Stimulated activated effector memory CD8-positive, alpha-beta T cell treated with anti-CD3 and anti-CD28 coated beads, Interleukin-12 subunit alpha, Interleukin-12 subunit beta, amount 100 ng/mL, for 72 hours (primary cell): ENCODE results near the gene ADGRF4.

Experiments
- ATAC-seq: fragments of 150-1000 bp; cut with Tn5 transposase; 2 replicates; pipeline ENCODE4 v1.10.0; 2021
- DNase-seq, 2 donors: peaks; one replicate each; pipeline ENCODE4 v3.0.0; 2021 to 2022; ENCODE audit warnings: low spot score in 2 of 2
- H3K27ac Mint-ChIP-seq: one replicate; pipeline ENCODE4 v1.8.0; 2022; ENCODE audit warnings: mild to moderate bottlenecking, mixed read lengths
- H3K36me3 Mint-ChIP-seq: one replicate; pipeline ENCODE4 v1.8.0; 2022; ENCODE audit warnings: mild to moderate bottlenecking, mixed read lengths
- H3K4me1 Mint-ChIP-seq: one replicate; pipeline ENCODE4 v1.8.0; 2022; ENCODE audit warnings: mixed read lengths
- H3K4me3 Mint-ChIP-seq: one replicate; pipeline ENCODE4 v1.8.0; 2022; ENCODE audit warnings: mild to moderate bottlenecking, mixed read lengths
- H3K9me3 Mint-ChIP-seq: one replicate; pipeline ENCODE4 v1.8.0; 2022; ENCODE audit warnings: mixed read lengths

ADGRF4 gene

DNA sequence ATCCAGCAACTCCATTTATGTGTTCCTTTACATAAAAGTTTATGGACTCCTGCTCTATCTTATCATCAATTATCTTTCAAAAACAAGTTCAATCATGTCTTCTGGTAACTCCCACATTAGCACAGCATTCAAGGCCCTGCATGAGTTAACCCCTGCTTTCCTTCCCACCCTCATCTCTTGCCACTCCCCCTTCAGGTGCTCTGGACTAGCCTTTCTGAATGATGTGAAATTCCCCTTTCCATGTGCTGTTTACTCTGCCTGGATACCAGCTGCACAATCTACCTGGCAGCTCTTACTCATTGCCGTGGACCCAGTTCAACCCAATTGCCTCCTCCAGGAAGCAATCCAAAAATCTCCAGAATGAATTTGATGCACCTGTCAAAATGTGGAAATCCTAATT, 11.9 kb downstream of the ADGRF4 start:
- no peak overlapping the region for H3K4me3 Mint-ChIP-seq
- DNase-seq (no peak), ATAC-seq (no peak)
- H3K4me1 Mint-ChIP-seq = no peaks in the 10 kb centered on the region
- no peaks in the 10 kb centered on the region for H3K9me3 Mint-ChIP-seq
- H3K27ac Mint-ChIP-seq = no peak overlapping the region
- H3K36me3 Mint-ChIP-seq = no peaks in the 10 kb centered on the region

DNA sequence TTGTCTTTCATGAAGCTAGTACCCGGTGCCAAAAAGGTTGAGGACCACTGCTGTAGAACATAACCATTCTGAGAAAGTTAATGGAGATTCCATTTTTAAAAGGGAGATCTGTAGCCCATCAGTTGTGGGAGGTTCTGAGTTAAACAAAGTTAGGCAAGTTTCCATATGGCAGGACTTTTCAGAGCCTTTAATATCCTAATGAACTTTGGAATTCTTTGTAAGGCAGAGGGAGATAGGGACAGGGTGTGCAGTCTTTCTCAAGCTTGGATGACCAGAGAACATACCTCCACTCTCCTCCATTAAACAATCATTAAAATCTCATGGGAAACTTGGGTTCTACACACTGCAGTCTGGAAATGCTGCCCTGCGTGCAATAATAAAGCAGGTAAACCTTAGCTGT, 14.8 kb downstream of the ADGRF4 start:
- DNase-seq = no peak
- no peaks in the 10 kb centered on the region for H3K4me1 Mint-ChIP-seq
- no peak for ATAC-seq
- no peak overlapping the region for H3K4me3 Mint-ChIP-seq
- no peaks in the 10 kb centered on the region for H3K9me3 Mint-ChIP-seq
- no peaks in the 10 kb centered on the region for H3K36me3 Mint-ChIP-seq
- H3K27ac Mint-ChIP-seq = no peak overlapping the region

DNA sequence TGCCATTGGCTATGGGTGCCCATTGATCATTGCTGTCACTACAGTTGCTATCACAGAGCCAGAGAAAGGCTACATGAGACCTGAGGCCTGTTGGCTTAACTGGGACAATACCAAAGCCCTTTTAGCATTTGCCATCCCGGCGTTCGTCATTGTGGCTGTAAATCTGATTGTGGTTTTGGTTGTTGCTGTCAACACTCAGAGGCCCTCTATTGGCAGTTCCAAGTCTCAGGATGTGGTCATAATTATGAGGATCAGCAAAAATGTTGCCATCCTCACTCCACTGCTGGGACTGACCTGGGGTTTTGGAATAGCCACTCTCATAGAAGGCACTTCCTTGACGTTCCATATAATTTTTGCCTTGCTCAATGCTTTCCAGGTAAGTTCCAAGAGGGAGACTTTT, 16.4 kb downstream of the ADGRF4 start:
- H3K9me3 Mint-ChIP-seq = peaks cover 2% of the 10 kb centered on the region
- no peaks in the 10 kb centered on the region for H3K36me3 Mint-ChIP-seq
- ATAC-seq (peak; percentile 44), DNase-seq (no peak)
- no peaks in the 10 kb centered on the region for H3K4me1 Mint-ChIP-seq
- H3K27ac Mint-ChIP-seq = no peak overlapping the region
- H3K4me3 Mint-ChIP-seq = no peak overlapping the region

DNA sequence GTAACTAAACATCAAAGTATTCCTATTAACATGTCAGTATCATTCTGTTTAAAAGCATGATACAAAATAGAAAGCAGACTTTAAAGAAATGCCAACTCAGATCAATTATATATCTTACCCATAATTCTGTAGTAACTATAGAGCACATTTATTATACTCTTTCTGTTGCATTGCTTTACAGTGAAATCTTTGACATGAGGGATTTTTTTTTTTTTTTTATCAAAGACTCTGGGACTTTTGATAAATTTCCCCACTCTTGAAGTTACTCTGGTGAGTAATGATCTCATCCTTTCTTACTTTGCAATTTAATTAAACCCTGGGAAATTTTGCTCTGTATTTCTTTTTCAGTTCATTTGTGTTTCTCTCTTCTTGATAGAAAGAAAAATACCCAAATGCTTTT, 17.4 kb downstream of the ADGRF4 start:
- H3K4me3 Mint-ChIP-seq = no peak overlapping the region
- DNase-seq (no peak), ATAC-seq (no peak)
- peaks cover 2% of the 10 kb centered on the region for H3K9me3 Mint-ChIP-seq
- H3K4me1 Mint-ChIP-seq = no peaks in the 10 kb centered on the region
- no peak overlapping the region for H3K27ac Mint-ChIP-seq
- no peaks in the 10 kb centered on the region for H3K36me3 Mint-ChIP-seq

DNA sequence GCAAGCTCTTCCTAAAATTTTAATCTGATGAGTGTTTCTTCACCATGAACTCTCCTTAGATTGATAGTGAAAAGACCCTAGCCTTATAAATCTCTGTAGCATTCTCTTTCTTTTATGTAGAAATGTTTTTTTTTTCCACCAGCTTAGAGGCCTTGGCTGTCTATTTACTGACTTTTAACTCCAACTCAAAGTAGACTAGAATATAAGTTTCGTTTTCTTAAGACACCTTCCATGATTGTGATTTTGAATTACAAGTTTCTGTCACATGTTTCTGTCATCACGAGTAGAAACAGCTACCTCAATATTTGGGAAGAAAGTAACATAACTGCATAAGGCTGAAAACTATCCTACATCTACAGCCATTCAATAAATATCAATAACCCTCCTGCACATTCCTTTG, 17.8 kb downstream of the ADGRF4 start:
- H3K9me3 Mint-ChIP-seq = peaks cover 2% of the 10 kb centered on the region
- ATAC-seq (no peak), DNase-seq (no peak)
- H3K4me3 Mint-ChIP-seq = no peak overlapping the region
- H3K27ac Mint-ChIP-seq = no peak overlapping the region
- H3K4me1 Mint-ChIP-seq = no peaks in the 10 kb centered on the region
- H3K36me3 Mint-ChIP-seq = no peaks in the 10 kb centered on the region

DNA sequence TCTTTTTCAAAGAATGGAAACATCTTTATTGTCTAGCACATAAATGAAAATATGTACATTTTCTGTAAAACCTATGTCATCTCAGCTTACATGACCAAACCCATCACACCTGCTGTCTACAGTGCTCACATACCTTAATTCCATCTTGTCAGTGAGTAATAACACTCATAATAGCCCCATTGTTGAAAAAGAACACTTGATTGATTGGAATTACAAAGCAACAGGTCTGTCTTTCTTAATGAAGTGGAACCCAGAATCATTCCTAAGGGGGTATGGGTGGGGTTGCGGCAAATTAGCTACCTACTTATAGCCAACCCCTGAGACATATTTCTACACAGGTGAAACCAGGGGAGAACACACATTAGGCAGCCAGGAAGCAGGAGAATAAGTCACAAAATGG, 20.2 kb downstream of the ADGRF4 start:
- ATAC-seq (no peak), DNase-seq (no peak)
- no peak overlapping the region for H3K27ac Mint-ChIP-seq
- H3K9me3 Mint-ChIP-seq = peaks cover 2% of the 10 kb centered on the region
- no peaks in the 10 kb centered on the region for H3K36me3 Mint-ChIP-seq
- no peaks in the 10 kb centered on the region for H3K4me1 Mint-ChIP-seq
- H3K4me3 Mint-ChIP-seq = no peak overlapping the region

DNA sequence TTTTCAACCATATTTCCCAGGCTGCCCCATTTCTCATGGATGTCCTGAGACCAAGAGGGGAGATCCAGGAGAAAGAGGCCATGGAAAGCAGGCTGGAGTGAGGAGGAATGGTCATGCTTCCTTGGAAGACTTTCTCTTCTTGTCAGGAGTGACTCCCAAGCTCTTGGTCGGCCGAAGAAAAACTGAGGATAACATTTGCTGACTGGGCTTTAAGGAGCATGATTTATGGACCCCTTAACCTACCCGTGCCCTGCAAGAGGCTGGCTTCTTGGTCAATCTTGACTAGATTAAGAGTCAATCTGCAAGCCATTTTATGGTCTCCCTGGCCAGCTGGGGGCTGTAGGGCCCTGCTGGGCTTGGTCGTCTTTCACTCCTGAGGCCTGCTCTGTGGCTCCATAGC, 22.8 kb downstream of the ADGRF4 start:
- no peak for DNase-seq

DNA sequence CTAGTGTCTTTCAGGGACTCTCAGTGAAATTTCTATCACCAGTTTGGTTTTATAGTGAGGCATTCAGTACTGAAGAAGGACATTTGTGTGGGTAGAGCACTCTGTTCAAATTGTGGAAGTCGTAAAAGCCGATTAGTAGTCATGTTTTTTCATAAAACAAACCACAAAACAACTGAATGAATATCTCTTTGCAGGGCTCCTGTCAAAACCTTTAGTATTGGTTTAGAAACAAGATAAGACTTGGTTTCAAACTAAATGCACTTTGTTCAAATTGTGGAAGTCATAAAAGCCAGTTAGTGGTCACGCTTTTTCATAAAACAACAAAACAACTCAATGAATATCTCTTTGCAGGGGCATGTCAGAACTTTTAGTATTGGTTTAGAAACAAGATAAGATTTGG, 23.8 kb downstream of the ADGRF4 start:
- no peak overlapping the region for H3K4me3 Mint-ChIP-seq
- DNase-seq (no peak), ATAC-seq (peak; percentile 19)
- H3K4me1 Mint-ChIP-seq = no peaks in the 10 kb centered on the region
- peaks cover 2% of the 10 kb centered on the region for H3K9me3 Mint-ChIP-seq
- no peak overlapping the region for H3K27ac Mint-ChIP-seq
- H3K36me3 Mint-ChIP-seq = no peaks in the 10 kb centered on the region

More for the DNA sequence above, 22.8 kb downstream of the ADGRF4 start:
- Mint-ChIP-seq H3K4me1 (no peaks in the 10 kb centered on the region), H3K36me3 (no peaks in the 10 kb centered on the region), H3K9me3 (peaks cover 2% of the 10 kb centered on the region), H3K27ac (no peak overlapping the region), H3K4me3 (no peak overlapping the region)
- no peak for ATAC-seq

DNA sequence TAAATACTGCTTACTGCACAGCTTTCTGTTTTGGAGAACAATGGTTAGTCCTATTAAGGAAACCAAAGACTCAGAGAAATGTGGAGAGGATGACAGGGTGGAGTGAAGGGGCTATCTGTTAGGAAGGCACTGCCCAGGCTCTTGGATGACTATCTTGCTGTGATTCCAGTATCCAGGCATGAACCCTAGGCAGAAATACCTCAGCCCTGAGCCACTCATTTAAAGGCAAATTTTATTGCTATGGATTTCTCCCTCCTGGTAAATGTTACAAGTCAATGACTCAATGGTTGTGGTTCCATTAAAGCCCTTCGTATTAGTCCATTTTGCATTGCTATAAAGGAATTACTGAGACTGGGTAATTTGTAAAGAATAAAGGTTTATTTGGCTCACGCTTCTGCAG, 25.9 kb downstream of the ADGRF4 start:
- Mint-ChIP-seq H3K27ac (no peak overlapping the region), H3K4me3 (no peak overlapping the region), H3K9me3 (no peaks in the 10 kb centered on the region), H3K4me1 (no peaks in the 10 kb centered on the region), H3K36me3 (no peaks in the 10 kb centered on the region)
- no peak for DNase-seq
- ATAC-seq = no peak

DNA sequence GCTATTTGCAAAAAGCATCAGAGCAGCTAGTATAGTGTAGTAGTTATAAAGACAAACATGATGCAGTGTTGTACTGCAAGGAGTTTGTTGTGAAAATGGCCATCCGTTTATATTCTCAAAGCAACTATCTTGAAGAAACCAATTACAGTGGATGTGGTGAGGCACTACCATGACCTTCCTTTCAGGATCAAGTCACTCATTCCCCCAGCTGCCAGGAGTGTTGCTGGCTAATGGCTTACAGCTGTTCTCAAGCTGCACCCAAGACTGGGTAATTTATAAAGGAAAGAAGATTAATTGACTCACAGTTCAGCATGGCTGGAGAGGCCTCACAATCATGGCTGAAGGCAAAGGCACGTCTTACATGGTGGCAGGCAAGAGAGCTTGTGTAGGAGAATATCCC, 29.0 kb downstream of the ADGRF4 start:
- no peaks in the 10 kb centered on the region for H3K9me3 Mint-ChIP-seq
- H3K4me3 Mint-ChIP-seq = no peak overlapping the region
- no peak overlapping the region for H3K27ac Mint-ChIP-seq
- no peaks in the 10 kb centered on the region for H3K4me1 Mint-ChIP-seq
- no peaks in the 10 kb centered on the region for H3K36me3 Mint-ChIP-seq
- no peak for ATAC-seq
- DNase-seq = no peak

DNA sequence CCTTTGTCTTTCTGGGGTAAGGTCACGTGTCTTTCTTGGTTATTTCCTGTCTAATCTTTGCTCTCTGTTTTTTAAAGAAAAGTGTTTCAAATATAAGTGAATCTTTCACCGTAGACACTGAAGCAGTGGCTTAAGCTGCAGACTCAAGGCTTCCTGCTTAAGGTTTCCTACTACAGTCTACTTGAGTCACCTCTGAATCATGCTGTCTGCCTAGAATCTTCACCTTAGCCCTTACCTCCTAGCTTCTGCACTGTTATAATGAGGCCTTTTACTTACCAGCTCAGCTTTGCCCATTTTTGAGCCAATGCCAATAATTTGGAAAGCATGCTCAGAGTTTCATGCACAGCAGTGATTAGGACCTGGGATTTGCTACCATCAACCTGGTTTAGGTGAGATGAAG, 30.6 kb downstream of the ADGRF4 start:
- Mint-ChIP-seq H3K9me3 (no peaks in the 10 kb centered on the region), H3K36me3 (no peaks in the 10 kb centered on the region), H3K4me3 (no peak overlapping the region), H3K4me1 (no peaks in the 10 kb centered on the region), H3K27ac (no peak overlapping the region)
- ATAC-seq (peak; percentile 74), DNase-seq (no peak)

DNA sequence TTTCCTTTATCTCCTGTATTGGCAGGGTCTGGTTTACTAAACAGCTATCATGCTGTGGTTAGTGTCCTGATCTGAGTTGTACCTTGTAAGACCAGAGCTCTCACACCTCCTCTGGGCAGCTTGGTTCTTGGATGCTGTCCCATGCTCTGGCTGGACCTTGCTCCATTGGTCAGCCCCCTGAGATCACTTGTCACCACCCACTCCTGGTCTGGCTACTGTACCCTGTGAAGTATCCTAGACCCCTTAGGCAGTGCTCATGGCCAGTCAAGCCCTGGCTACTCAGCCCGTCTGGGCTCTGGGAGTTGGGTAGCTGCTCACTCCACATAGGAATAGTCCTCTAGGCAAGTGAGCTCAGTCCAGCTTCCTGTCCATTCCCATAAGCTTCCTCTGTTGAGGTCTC, 31.1 kb downstream of the ADGRF4 start:
- Mint-ChIP-seq H3K4me3 (no peak overlapping the region), H3K4me1 (no peaks in the 10 kb centered on the region), H3K27ac (no peak overlapping the region), H3K36me3 (no peaks in the 10 kb centered on the region), H3K9me3 (no peaks in the 10 kb centered on the region)
- DNase-seq (no peak), ATAC-seq (peak; percentile 35)

DNA sequence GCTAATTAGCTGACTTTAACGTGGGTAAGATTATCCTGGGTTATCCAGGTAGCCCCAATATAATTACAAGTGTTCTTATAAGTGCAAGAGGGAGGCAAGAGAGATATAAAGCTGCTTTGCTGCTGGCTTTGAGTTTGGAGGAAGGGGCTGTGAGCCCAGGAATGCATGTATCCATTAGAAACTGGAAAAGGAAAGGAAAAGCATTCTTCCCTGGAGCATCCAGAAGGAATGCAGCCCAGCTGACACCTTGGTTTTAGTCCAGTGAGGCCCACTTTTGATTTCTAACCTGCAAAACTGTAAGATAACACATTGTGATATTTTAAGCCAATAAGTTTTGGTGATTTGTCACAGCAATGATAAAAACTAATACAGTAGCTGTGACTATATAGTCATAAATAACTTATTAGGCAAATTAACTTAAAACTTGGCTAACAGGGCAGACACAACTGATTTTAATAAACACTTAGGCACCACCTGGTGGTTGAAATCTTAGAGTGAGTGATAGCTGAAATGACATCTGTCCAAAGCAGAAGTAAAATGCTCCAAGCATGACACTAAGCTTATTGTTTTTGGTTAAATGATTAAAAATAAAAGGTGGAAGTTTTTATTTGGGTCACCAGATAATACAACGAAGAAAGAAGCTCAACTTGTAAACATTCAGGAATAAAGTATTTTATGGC, 35.6 kb downstream of the ADGRF4 start:
- DNase-seq (no peak), ATAC-seq (no peak)
- H3K4me3 Mint-ChIP-seq = no peak overlapping the region
- H3K36me3 Mint-ChIP-seq = no peaks in the 10 kb centered on the region
- H3K4me1 Mint-ChIP-seq = no peaks in the 10 kb centered on the region
- no peaks in the 10 kb centered on the region for H3K9me3 Mint-ChIP-seq
- no peak overlapping the region for H3K27ac Mint-ChIP-seq

DNA sequence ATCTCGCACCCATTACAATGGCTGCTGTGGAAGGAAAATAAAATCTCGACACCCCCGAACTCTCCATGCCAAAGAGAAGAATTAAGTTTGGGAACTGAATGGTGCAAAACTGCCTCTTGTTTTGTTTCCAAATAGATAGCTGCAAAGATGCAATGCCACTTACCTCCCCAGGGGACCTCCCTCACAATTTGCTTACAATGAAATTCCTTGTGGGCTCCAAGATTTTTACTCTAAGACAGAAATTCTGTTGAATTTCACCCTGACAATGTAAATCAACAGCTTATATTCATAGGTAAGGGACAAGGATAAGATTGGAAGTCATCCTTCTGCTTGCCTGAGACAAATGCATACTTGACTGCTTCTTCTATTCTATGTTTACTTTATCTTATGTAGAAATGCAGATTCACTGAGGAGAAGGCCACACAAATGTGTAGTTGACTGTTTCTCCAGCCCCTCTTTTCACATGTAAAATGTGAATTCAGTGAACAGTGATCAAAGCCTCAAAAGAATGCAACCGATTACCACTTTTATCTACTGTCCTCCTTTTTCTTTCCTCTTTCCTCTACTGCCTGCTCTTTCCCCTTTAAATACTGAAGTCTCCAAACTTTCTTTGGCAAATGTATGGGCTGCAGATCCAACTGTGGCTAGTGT, 36.6 kb downstream of the ADGRF4 start:
- DNase-seq (no peak), ATAC-seq (no peak)
- Mint-ChIP-seq H3K4me3 (no peak overlapping the region), H3K4me1 (no peaks in the 10 kb centered on the region), H3K27ac (no peak overlapping the region), H3K36me3 (no peaks in the 10 kb centered on the region), H3K9me3 (no peaks in the 10 kb centered on the region)

DNA sequence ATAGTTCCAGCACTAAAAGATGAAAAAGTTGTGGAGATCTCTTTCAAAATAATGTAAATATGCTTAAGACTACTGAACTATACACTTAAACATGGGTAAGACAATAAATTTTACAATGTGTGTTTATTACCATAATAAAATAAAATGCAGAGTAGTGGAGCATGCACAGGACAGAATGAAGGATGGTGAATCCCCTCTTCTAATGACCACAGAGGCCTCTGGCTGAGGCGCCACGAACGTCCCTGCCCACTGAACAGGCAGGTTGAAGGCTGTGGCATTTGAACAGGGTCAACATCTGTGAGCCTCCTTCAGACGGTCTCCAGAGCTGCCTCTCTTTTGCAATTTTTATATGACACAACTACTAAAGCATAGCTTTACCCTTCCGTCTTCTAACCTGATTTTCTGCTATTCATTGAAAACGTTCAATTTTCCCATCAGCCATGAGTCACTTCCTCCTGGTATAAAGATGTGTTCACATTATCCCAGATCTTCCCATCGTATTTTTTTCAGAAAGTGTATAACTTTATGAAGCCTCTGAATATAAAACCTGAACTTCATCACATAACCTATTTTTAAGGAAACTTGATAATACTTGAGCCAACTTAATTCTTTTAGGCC, 37.8 kb downstream of the ADGRF4 start:
- Mint-ChIP-seq H3K36me3 (no peaks in the 10 kb centered on the region), H3K4me1 (no peaks in the 10 kb centered on the region), H3K4me3 (no peak overlapping the region), H3K9me3 (no peaks in the 10 kb centered on the region), H3K27ac (no peak overlapping the region)
- ATAC-seq (no peak), DNase-seq (no peak)

DNA sequence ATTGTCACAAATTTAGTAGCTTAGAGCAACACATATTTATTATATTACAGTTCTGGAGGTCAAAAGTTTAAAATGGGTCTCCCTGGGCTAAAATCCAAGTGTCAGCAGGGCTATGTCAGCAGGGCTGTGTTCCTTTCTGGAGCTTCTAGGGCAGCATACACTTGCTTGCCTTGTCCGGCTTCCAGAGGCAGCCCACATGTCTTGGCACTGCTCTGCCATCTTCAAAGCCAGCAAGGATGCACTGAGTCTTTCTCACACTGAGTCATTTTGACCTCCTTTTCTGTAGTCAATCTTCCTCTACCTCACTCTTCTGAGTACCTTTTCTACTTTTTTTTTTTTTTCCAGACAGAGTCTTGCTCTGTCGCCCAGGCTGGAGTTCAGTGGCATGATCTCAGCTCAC, 39.0 kb downstream of the ADGRF4 start:
- Mint-ChIP-seq H3K4me3 (no peak overlapping the region), H3K9me3 (no peaks in the 10 kb centered on the region), H3K4me1 (no peaks in the 10 kb centered on the region), H3K27ac (no peak overlapping the region), H3K36me3 (no peaks in the 10 kb centered on the region)
- DNase-seq (no peak), ATAC-seq (no peak)
